Measurements from ENCODE around the gene BRAF. TPM values are rescaled to one million over a fixed set of nuclear protein-coding genes. Genes with fewer than 3 reads are reported as not detected.
A peak's percentile ranks its signal among the peaks of the same experiment; 100 is the strongest.

BRAF gene
- total RNA-seq (25.7 and 26.2 TPM in 2 replicates), polyA plus RNA-seq (6.4 and 6.6 TPM in 2 replicates), polyA minus RNA-seq (45.0 and 51.0 TPM in 2 replicates), Bru-seq, nascent RNA (percentile 85 among the genes with signal in this experiment), BruChase-seq, experiment 1, labeled RNA remaining after a 6-hour chase (percentile 70 among the genes with signal in this experiment), BruChase-seq, experiment 2, labeled RNA remaining after a 2-hour chase (percentile 78 among the genes with signal in this experiment)
- 6.1 and 6.4 TPM in 2 replicates for polyA plus RNA-seq (2011; cell fraction: cytosol; rRNA removed)
- 30.9 and 31.1 TPM in 2 replicates for polyA plus RNA-seq (2011; cell fraction: nucleus; rRNA removed)
- polyA plus RNA-seq (2012): 7.9 and 9.5 TPM in 2 replicates
- polyA minus RNA-seq (2011; cell fraction: cytosol; rRNA and poly(A)+ RNA removed): 21.3 TPM
- 99.7 and 133 TPM in 2 replicates for polyA minus RNA-seq (2011; cell fraction: nucleus; rRNA and poly(A)+ RNA removed)
- long read RNA-seq, full-length matches to known transcripts: 6 of 13 reads
- long read RNA-seq, partial matches to known transcripts: 0 of 13 reads
- long read RNA-seq, other reads (novel, unspliced or antisense): 7 of 13 reads

DNA sequence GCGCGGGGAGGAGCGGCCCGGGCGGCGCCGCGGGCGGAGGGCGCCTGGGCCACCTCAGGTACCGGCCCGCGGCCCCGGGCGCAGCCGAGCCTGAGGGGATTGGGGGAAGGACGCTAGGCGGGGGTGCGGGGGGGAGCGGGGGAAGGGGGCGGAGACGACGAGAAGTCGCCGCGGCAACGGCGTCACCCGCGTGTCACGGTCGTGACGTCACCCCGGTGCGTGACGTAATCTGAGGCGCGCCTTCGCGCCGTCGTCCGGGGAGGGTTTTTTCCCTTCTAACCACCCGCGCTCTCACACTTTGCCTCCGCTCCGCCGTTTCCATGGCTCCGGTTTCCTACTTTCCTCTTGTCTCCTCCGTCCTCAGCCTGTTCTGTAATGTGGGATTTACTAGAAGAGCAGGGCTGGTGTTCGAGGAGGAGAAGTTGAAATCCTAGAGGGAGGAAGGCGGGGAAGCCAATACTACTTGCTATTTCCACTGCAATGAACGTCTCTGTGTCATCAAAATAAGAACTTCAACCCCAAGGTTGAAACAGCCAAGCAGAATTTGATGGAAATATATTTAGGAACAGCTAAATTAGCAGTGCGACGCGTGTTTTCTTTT lies at the start of gene BRAF:
Gene BRAF, minus strand, starts transcription at position 109 of the 601 bp plus-strand sequence. CDS start 226 bp downstream, outside the sequence.
- BruUV-seq (replicated peaks): TSS peak; percentile 92
- peak; percentile 67 for FAIRE-seq
- POLR2A ChIA-PET: no interaction called here

More for the DNA sequence above, at the start of gene BRAF:
- Histone ChIP-seq H3K36me3 (ENCODE audit: control insufficient read depth in 2 of 2, extremely low read depth in 1 of 2, insufficient read depth in 2 of 2, low read length in 2 of 2) (no peaks in the 10 kb centered on the region), H3K4me3 (replicated peaks in 1 of 3; ENCODE audit: insufficient read depth in 1 of 3, low read depth in 1 of 3, low read length in 3 of 3) (peak within 1 kb of the TSS; percentile 89 to 97 (median 97)), H4K20me1 (replicated peaks; ENCODE audit: control insufficient read depth, extremely low read depth, insufficient read depth, low read length) (peaks cover 2% of the 10 kb centered on the region), H3K9me3 (replicated peaks; ENCODE audit: control insufficient read depth, insufficient read depth, low read length) (no peaks in the 10 kb centered on the region), H3K9ac (replicated peaks; ENCODE audit: extremely low read depth, insufficient read depth, low read length) (peak within 1 kb of the TSS; percentile 97), H2AFZ (ENCODE audit: low read depth, low read length) (peak within 1 kb of the TSS; percentile 100), H3K4me1 (ENCODE audit: control insufficient read depth, extremely low read depth, insufficient read depth, low read length) (peaks cover 12% of the 10 kb centered on the region), H3K9me1 (replicated peaks; ENCODE audit: control insufficient read depth, extremely low read depth, insufficient read depth, low read length) (no peaks in the 10 kb centered on the region), H3K79me2 (ENCODE audit: control insufficient read depth, insufficient read depth, low read length) (peaks cover 43% of the 10 kb centered on the region), H3K4me2 (ENCODE audit: insufficient read depth, low read length) (peak within 1 kb of the TSS; percentile 100), H3K27ac (ENCODE audit: insufficient read depth, low read depth, low read length) (peak within 1 kb of the TSS; percentile 93), H3K27me3 (ENCODE audit: control insufficient read depth in 2 of 2, insufficient read depth in 2 of 2, low read length in 2 of 2) (peaks cover 4 to 9% of the 10 kb centered on the region in 2 experiments)
- DNase-seq (ENCODE audit: low read depth, low spot score): peak; percentile 89
- dilution Hi-C loops (cut with MboI; ENCODE audit: extremely low pct_ligation_motif_present, low sequenced_read_pairs) (no loop called here), intact Hi-C loops (cut with micrococcal nuclease) (loop anchor here (1.0 to 10.0 kb wide), 6 partner anchors 89 to 610 kb away; partner anchors contain the start of genes MKRN1 and MRPS33)
- no peak for TF ChIP-seq MYC (IDR thresholded peaks at IDR 0.05; ENCODE audit: low read depth, low read length)
- no peak for TF ChIP-seq MAX (IDR thresholded peaks at IDR 0.05; ENCODE audit: insufficient read depth, insufficient read length)
- TF ChIP-seq POLR2AphosphoS5 (IDR thresholded peaks at IDR 0.05; ENCODE audit: insufficient read depth, low read depth, low read length): peak; percentile 59
- TF ChIP-seq JUN (IDR thresholded peaks at IDR 0.05; ENCODE audit: borderline replicate concordance, insufficient read depth, insufficient read length, low read depth): peak; percentile 84
- TF ChIP-seq GATA2 (IDR thresholded peaks at IDR 0.05; ENCODE audit: insufficient read depth, insufficient read length, low read depth, low read length): no peak
- no peak for TF ChIP-seq CTCF (IDR thresholded peaks at IDR 0.05; ENCODE audit: extremely low read depth in 1 of 2, insufficient read depth in 1 of 2, low read depth in 1 of 2, low read length in 2 of 2)
- TF ChIP-seq FOS (IDR thresholded peaks at IDR 0.05; ENCODE audit: borderline replicate concordance, insufficient read depth, low read length): no peak
- no peak for TF ChIP-seq EZH2 (IDR thresholded peaks at IDR 0.05; ENCODE audit: borderline replicate concordance, low read depth, low read length, severe bottlenecking)
- peak; percentile 69 for TF ChIP-seq POLR2A (IDR thresholded peaks at IDR 0.05; ENCODE audit: low read depth, low read length)
- CTCF ChIA-PET: interaction anchor here (0.9 to 3.4 kb wide), 5 partner anchors 12 to 116 kb away, joined by 3 to 32 read pairs (median 3); no protein-coding TSS in a partner anchor

Measured in endothelial cell of umbilical vein (primary cell).